HEK293T (cell line): ENCODE results near the gene PSENEN.

Source experiments
- BHLHE40 ChIP-seq: fragments of 450-650 bp; IDR thresholded peaks from 2 replicates; pipeline ENCODE4 v1.6.1; 2016; ENCODE audit warnings: mild to moderate bottlenecking, moderate library complexity, borderline replicate concordance
- ELF4 ChIP-seq: fragments of 450-650 bp; IDR thresholded peaks from 2 replicates; pipeline ENCODE4 v1.6.1; 2017; ENCODE audit warnings: antibody characterized with exemption
- FOXK2 ChIP-seq: fragments of 450-650 bp; IDR thresholded peaks from 2 replicates; pipeline ENCODE4 v1.6.1; 2016; ENCODE audit warnings: mild to moderate bottlenecking
- FOXM1 ChIP-seq: fragments of 450-650 bp; IDR thresholded peaks from 2 replicates; pipeline ENCODE4 v1.6.1; 2017; ENCODE audit warnings: mild to moderate bottlenecking, borderline replicate concordance
- HDGF ChIP-seq: fragments of 450-650 bp; IDR thresholded peaks from 2 replicates; pipeline ENCODE4 v1.6.1; 2017; ENCODE audit warnings: antibody characterized with exemption, borderline replicate concordance
- NFRKB ChIP-seq: fragments of 450-650 bp; IDR thresholded peaks from 2 replicates; pipeline ENCODE4 v1.6.1; 2016; ENCODE audit warnings: mild to moderate bottlenecking, moderate library complexity
- PKNOX1 ChIP-seq: fragments of 450-650 bp; IDR thresholded peaks from 2 replicates; pipeline ENCODE4 v1.6.1; 2016
- SP1 ChIP-seq: fragments of 450-650 bp; IDR thresholded peaks from 2 replicates; pipeline ENCODE4 v1.6.1; 2017
- SUZ12 ChIP-seq: fragments of 450-650 bp; IDR thresholded peaks from 2 replicates; pipeline ENCODE4 v1.6.1; 2016; ENCODE audit warnings: mild to moderate bottlenecking
- TARDBP ChIP-seq: fragments of 450-650 bp; IDR thresholded peaks from 2 replicates; pipeline ENCODE4 v1.6.1; 2016
- ZNF384 ChIP-seq: fragments of 450-650 bp; IDR thresholded peaks from 2 replicates; pipeline ENCODE4 v1.6.1; 2016

GRCh38 chr19:35780058-35780457, 34.6 kb downstream of the PSENEN start:
- TF ChIP-seq TARDBP, result no peak
- TF ChIP-seq ELF4, result no peak
- TF ChIP-seq NFRKB, result no peak
- TF ChIP-seq SUZ12, result no peak
- no peak for TF ChIP-seq FOXK2
- no peak for TF ChIP-seq SP1
- no peak for TF ChIP-seq PKNOX1
- no peak for TF ChIP-seq FOXM1
- no peak for TF ChIP-seq ZNF384
- TF ChIP-seq BHLHE40, result no peak
- TF ChIP-seq HDGF, result no peak
